Heart right ventricle (tissue), 16 donors: Measurements from ENCODE around the gene MRE11. TPM values are rescaled to one million over a fixed set of nuclear protein-coding genes. Genes with fewer than 3 reads are reported as not detected.

Experiments
- ATAC-seq, 8 donors: fragments of 200-7000 bp; cut with Tn5 transposase; one replicate each; pipeline ENCODE4 v1.9.1; 2020; ENCODE audit warnings: mild to moderate bottlenecking in 8 of 8, moderate library complexity in 8 of 8, moderate number of reproducible peaks in 1 of 8
- DNase-seq, 2 donors: peaks; one replicate each; pipeline ENCODE4 v3.0.0-alpha.2; 2020
- H3K27ac ChIP-seq, 10 donors: fragments of 200-600 bp; sonication (generic) in 2 of 10; one replicate each; pipeline versions ENCODE4 v1.5.0 to v1.8.0; 2020 to 2022; ENCODE audit warnings: mild to moderate bottlenecking in 3 of 10
- H3K27me3 ChIP-seq, 7 donors: fragments of 200-600 bp; one replicate each; pipeline ENCODE4 v1.8.0; 2021 to 2022; ENCODE audit warnings: mild to moderate bottlenecking in 2 of 7
- H3K36me3 ChIP-seq, 9 donors: fragments of 200-600 bp; sonication (generic) in 1 of 9; one replicate each; pipeline versions ENCODE4 v1.5.0 to v1.8.0; 2020 to 2022; ENCODE audit warnings: mild to moderate bottlenecking in 2 of 9
- H3K4me1 ChIP-seq, 9 donors: fragments of 200-600 bp; sonication (generic) in 1 of 9; one replicate each; pipeline versions ENCODE4 v1.5.0 to v1.8.0; 2020 to 2022; ENCODE audit warnings: mild to moderate bottlenecking in 4 of 9
- H3K4me3 ChIP-seq, 10 donors: fragments of 200-600 bp; sonication (generic) in 2 of 10; one replicate each; pipeline versions ENCODE4 v1.5.0 to v1.8.0; 2020 to 2022; ENCODE audit warnings: mild to moderate bottlenecking in 7 of 10, moderate library complexity in 2 of 10
- H3K9me3 ChIP-seq, 11 donors: fragments of 200-600 bp in 10 of 11; sonication (generic) in 2 of 11; one replicate each; pipeline versions ENCODE4 v1.5.0 to v1.8.0; 2013 to 2022; ENCODE audit warnings: mild to moderate bottlenecking in 2 of 11, control low read depth in 1 of 11, moderate library complexity in 1 of 11
- WGBS, 2 donors: extraction: QIAGEN DNeasy Blood & Tissue Kit; methylation state at CpG; one replicate each; pipeline ENCODE4 v1.1.7; 2013; ENCODE audit warnings: inconsistent platforms in 1 of 2; 5-methylcytosine and 5-hydroxymethylcytosine counted together
- intact Hi-C, 10 donors: fragments of 100-400 bp; cut with DNase I; formaldehyde crosslinking; loops; one replicate each; pipeline versions ENCODE4 v1.11.1 to v1.14.2; 2022
- polyA plus RNA-seq, 2 donors: library from polyadenylated mRNA; stranded (reverse); fragments of 200-250 nt; gene quantifications; one replicate each; pipeline ENCODE4 v1.2.3, GENCODE V29; 2013
- total RNA-seq, 10 donors: library from RNA; stranded (reverse); fragmentation: NEBNext Ultra II Directional in 3 of 10; extraction: Animal tissue kit (Norgen Biotek cat#: 25700) in 3 of 10; gene quantifications; one replicate each; pipeline versions ENCODE4 v1.2.1 to v1.2.4, GENCODE V29; 2021 to 2023
- TF ChIP-seq, protein P1 (sequence below), 9 donors: fragments of 200-600 bp; sonication (generic) in 2 of 9; IDR thresholded peaks; one replicate each; pipeline versions ENCODE4 v1.5.0 to v1.8.0; 2021 to 2022; ENCODE audit warnings: antibody characterized with exemption in 9 of 9, mild to moderate bottlenecking in 5 of 9, moderate library complexity in 1 of 9
- donor health status: Arrhythmogenic right ventricular cardiomyopathy.
- donor health status: ischemic (EF 13 %, LVEDD 7.1; RV severe dilation, severe dysfunction).
- donor health status: healthy with polysubstance abuse.
- donor health status: DM: no; HTN: yes; CAD: no.
- donor health status: DM: no; HTN: no; CAD: no.
- donor health status: ischemic (EF 25% LVEDD 6.9; RV normal size, moderate dysfunction).
- donor health status: ischemic (EF 25% LVEDD 5.7; RV mildly dilated, moderate dysfunction).
- donor health status: healthy.
- donor health status: DM: yes; HTN: yes; CAD: no.
- donor health status: Ischemic cardiomyopathy.
- donor health status: ischemic (EF 35%, LVEDD 5.7; RV mildly dilated, moderate dysfunction).
- donor health status: nonischemic (EF 11% LVEDD 7.7; RV severe dilation, severe dysfunction).
- donor health status: DM: yes; HTN: yes; CAD: no.
- donor health status: PGD.
- donor health status: ischemic (EF 29% LVEDD 5.4; RV normal size, mild dysfunction).
- donor health status: nonischemic (EF 23%, LVEDD 6.1; RV moderate dilation, normal function).

MRE11 gene
- total and polyA plus RNA-seq, 12 donors = 3.3 to 11.2 (median 7.9) TPM

DNA sequence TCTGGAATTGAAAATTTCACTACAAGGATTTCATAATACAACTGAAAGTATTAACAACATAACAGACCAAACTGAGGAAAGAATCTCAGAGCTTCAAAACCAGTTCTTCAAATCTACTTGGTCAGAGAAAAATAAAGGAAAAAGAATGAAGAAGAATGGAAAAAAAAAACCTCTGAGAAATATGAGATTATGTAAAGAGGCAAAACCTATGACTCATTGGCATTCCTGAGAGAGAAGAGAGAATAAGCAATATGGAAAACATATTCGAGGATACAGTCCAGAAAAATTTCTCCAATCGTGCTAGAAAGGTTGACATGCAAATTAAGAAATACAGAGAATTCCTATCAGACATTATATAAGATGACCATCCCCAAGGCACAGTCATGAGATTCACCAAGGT lies 69.0 kb downstream of the MRE11 start:
- DNase-seq = no peak
- Histone ChIP-seq H3K9me3 (peaks cover 0 to 33% (median 4%) of the 10 kb centered on the region in 11 donors), H3K4me1 (no peaks in the 10 kb centered on the region), H3K27ac (no peak overlapping the region), H3K4me3 (no peak overlapping the region), H3K36me3 (peaks cover 0 to 97% (median 18%) of the 10 kb centered on the region in 9 donors), H3K27me3 (no peaks in the 10 kb centered on the region)
- TF ChIP-seq, protein P1, sequence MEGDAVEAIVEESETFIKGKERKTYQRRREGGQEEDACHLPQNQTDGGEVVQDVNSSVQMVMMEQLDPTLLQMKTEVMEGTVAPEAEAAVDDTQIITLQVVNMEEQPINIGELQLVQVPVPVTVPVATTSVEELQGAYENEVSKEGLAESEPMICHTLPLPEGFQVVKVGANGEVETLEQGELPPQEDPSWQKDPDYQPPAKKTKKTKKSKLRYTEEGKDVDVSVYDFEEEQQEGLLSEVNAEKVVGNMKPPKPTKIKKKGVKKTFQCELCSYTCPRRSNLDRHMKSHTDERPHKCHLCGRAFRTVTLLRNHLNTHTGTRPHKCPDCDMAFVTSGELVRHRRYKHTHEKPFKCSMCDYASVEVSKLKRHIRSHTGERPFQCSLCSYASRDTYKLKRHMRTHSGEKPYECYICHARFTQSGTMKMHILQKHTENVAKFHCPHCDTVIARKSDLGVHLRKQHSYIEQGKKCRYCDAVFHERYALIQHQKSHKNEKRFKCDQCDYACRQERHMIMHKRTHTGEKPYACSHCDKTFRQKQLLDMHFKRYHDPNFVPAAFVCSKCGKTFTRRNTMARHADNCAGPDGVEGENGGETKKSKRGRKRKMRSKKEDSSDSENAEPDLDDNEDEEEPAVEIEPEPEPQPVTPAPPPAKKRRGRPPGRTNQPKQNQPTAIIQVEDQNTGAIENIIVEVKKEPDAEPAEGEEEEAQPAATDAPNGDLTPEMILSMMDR (IDR thresholded peaks at IDR 0.05) = no peak
- ATAC-seq = no peak
- WGBS, 2 donors = 91 to 96% methylated on average over 2 of the region's 2 CpGs
- intact Hi-C loops = loop anchor here in 1 of 10 donors (10.0 kb wide), 1 partner anchor 840 kb away; no protein-coding TSS in a partner anchor

DNA sequence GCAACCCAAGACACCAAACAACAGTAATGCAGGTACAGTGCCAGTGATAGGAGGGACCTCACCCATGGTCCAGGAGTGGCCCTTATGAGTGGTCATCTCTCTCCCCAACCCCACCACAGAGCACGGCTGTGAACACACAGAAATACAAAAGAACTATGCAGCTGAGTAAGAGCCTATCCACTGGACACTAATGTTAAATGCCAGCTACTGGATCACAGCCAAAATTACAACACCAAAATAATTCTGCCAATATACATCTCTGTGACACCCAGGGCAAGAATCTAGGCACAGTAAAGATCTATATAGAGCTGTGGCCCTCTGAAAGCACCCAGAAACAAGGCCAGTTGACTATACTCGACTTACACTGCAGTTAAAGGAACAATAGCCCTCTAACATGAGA lies 69.6 kb downstream of the MRE11 start:
- Histone ChIP-seq H3K36me3 (peaks cover 0 to 95% (median 18%) of the 10 kb centered on the region in 9 donors), H3K27ac (no peak overlapping the region), H3K4me3 (no peak overlapping the region), H3K4me1 (no peaks in the 10 kb centered on the region), H3K27me3 (no peaks in the 10 kb centered on the region), H3K9me3 (peaks cover 0 to 27% (median 4%) of the 10 kb centered on the region in 11 donors)
- ATAC-seq (peak in 1 of 8 donors; percentile 15), DNase-seq (no peak)
- TF ChIP-seq, protein P1 (IDR thresholded peaks at IDR 0.05) = no peak
- intact Hi-C loops = loop anchor here in 1 of 10 donors (10.0 kb wide), 1 partner anchor 839 kb away; no protein-coding TSS in a partner anchor
- 67 to 87% methylated on average over 2 of the region's 2 CpGs for WGBS, 2 donors

DNA sequence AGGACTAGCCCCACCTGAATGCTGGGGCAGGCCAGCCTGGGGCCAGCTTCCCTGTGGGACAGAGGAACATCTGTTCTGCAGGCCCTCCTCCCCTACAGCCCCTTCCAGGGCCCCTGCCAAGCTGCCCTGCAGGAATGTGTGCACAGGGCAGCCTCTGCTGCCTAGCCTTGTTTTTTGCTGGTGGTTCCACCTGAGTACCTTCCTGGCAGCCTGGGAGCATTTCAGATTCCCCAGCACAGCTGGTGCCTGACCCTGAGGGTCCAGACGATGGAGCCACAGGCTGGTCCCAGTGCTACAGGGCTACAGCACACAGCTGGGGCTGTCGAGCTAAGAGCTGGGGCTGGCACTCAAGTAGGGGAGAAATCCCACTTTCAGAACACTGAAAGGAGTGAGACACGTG lies 70.1 kb downstream of the MRE11 start:
- TF ChIP-seq, protein P1 (IDR thresholded peaks at IDR 0.05) = no peak
- no peaks in the 10 kb centered on the region for H3K27me3 ChIP-seq
- ATAC-seq = peak in 1 of 8 donors; percentile 15

GRCh38 chr11:94418123-94418765 lies 75.4 kb downstream of the MRE11 start:
- H3K4me1 ChIP-seq = no peaks in the 10 kb centered on the region
- peak in 1 of 8 donors; percentile 33 for ATAC-seq
- no peak overlapping the region for H3K4me3 ChIP-seq
- H3K9me3 ChIP-seq = no peaks in the 10 kb centered on the region
- no peak overlapping the region for H3K27ac ChIP-seq
- no peaks in the 10 kb centered on the region for H3K27me3 ChIP-seq
- no peak for DNase-seq
- H3K36me3 ChIP-seq = peaks cover 0 to 52% (median 0%) of the 10 kb centered on the region in 9 donors
- TF ChIP-seq, protein P1 (IDR thresholded peaks at IDR 0.05) = no peak
- intact Hi-C loops = loop anchor here in 8 of 10 donors (2.0 to 10.0 kb wide), 7 partner anchors 233 to 526 kb away; no protein-coding TSS in a partner anchor
- 78 to 81% methylated on average over 3 of the region's 3 CpGs for WGBS, 2 donors

More for the DNA sequence above, 70.1 kb downstream of the MRE11 start:
- intact Hi-C loops = loop anchor here in 1 of 10 donors (10.0 kb wide), 1 partner anchor 839 kb away; no protein-coding TSS in a partner anchor
- H3K27ac ChIP-seq = no peak overlapping the region
- no peaks in the 10 kb centered on the region for H3K4me1 ChIP-seq
- H3K4me3 ChIP-seq = no peak overlapping the region
- DNase-seq = no peak
- H3K36me3 ChIP-seq = peaks cover 0 to 94% (median 14%) of the 10 kb centered on the region in 9 donors
- H3K9me3 ChIP-seq = peaks cover 0 to 22% (median 4%) of the 10 kb centered on the region in 11 donors
- WGBS, 2 donors = 96 to 98% methylated on average over 3 of the region's 3 CpGs
